GM12875 (cell line): ENCODE measurements around the gene NUP210.
"Not testable (repeated sequence)": the region's sequence is repeated elsewhere in the genome, so short reads cannot be mapped to it uniquely, and the experiment has no call there.

Experiments
- H3K4me3 ChIP-seq: one replicate; pipeline ENCODE4 v1.5.1; 2011; ENCODE audit warnings: low read depth, low read length, control low read depth
- CTCF ChIP-seq: IDR thresholded peaks from 2 replicates; pipeline ENCODE4 v1.5.1; 2011; ENCODE audit warnings: low read depth, mild to moderate bottlenecking, control low read depth, inconsistent platforms, low read length, moderate library complexity, borderline replicate concordance; ENCODE audit not compliant: insufficient read depth

The NUP210 gene

GRCh38 chr3:13379201-13379830 is 40.8 kb downstream of the NUP210 start:
- no peak overlapping the region for H3K4me3 ChIP-seq

GRCh38 chr3:13378155-13378554 is 42.0 kb downstream of the NUP210 start:
- no peak overlapping the region for H3K4me3 ChIP-seq
- no peak for TF ChIP-seq CTCF

More at GRCh38 chr3:13379201-13379830, 40.8 kb downstream of the NUP210 start:
- TF ChIP-seq CTCF, result no peak

GRCh38 chr3:13377741-13378140 is 42.4 kb downstream of the NUP210 start:
- H3K4me3 ChIP-seq, result not testable (repeated sequence)

GRCh38 chr3:13377021-13377420 is 43.1 kb downstream of the NUP210 start:
- no peak overlapping the region for H3K4me3 ChIP-seq

GRCh38 chr3:13376091-13376490 is 44.0 kb downstream of the NUP210 start:
- H3K4me3 ChIP-seq, result no peak overlapping the region
- no peak for TF ChIP-seq CTCF

More at GRCh38 chr3:13377021-13377420, 43.1 kb downstream of the NUP210 start:
- no peak for TF ChIP-seq CTCF

- TF ChIP-seq CTCF, result no peak
- no peak overlapping the region for H3K4me3 ChIP-seq
Observed at GRCh38 chr3:13375464-13375863, 44.7 kb downstream of the NUP210 start.

GRCh38 chr3:13373975-13374586 is 46.0 kb downstream of the NUP210 start:
- H3K4me3 ChIP-seq, result no peak overlapping the region
- TF ChIP-seq CTCF, result no peak
